Glutamatergic neuron (in vitro differentiated cells): ENCODE data around the gene PLXDC1. TPM values are rescaled to one million over a fixed set of nuclear protein-coding genes. Genes with fewer than 3 reads are reported as not detected.

Experiments
- DNase-seq: peaks from one replicate; pipeline ENCODE4 v3.0.0; 2022
- H3K27ac Mint-ChIP-seq: one replicate; pipeline ENCODE4 v1.8.0; 2020; ENCODE audit warnings: mild to moderate bottlenecking, mixed read lengths, inconsistent platforms; ENCODE audit not compliant: unreplicated experiment
- H3K27me3 Mint-ChIP-seq: one replicate; pipeline ENCODE4 v1.8.0; 2020; ENCODE audit warnings: mild to moderate bottlenecking, moderate library complexity, mixed read lengths, inconsistent platforms; ENCODE audit not compliant: unreplicated experiment
- H3K36me3 Mint-ChIP-seq: one replicate; pipeline ENCODE4 v1.8.0; 2020; ENCODE audit warnings: mild to moderate bottlenecking, mixed read lengths, inconsistent platforms; ENCODE audit not compliant: unreplicated experiment
- H3K4me1 Mint-ChIP-seq: one replicate; pipeline ENCODE4 v1.8.0; 2020; ENCODE audit warnings: mild to moderate bottlenecking, low read depth, mixed read lengths, inconsistent platforms; ENCODE audit not compliant: unreplicated experiment
- H3K4me3 Mint-ChIP-seq: one replicate; pipeline ENCODE4 v1.8.0; 2020; ENCODE audit warnings: mild to moderate bottlenecking, mixed read lengths, inconsistent platforms; ENCODE audit not compliant: unreplicated experiment
- H3K9me3 Mint-ChIP-seq: one replicate; pipeline ENCODE4 v1.8.0; 2020; ENCODE audit warnings: mild to moderate bottlenecking, moderate library complexity, mixed read lengths, inconsistent platforms; ENCODE audit not compliant: unreplicated experiment
- CTCF ChIP-seq: fragments of 200-600 bp; sonication (generic); IDR thresholded peaks from one replicate; pipeline ENCODE4 v1.5.0; 2021; ENCODE audit not compliant: partially characterized antibody, unreplicated experiment
- total RNA-seq: library from RNA; stranded (reverse); fragmentation: NEBNext Ultra II Directional; extraction: Animal tissue kit (Norgen Biotek cat#: 25700); gene quantifications from one replicate; pipeline ENCODE4 v1.2.1, GENCODE V29; 2021; ENCODE audit not compliant: unreplicated experiment

Gene PLXDC1
- total RNA-seq, 1 donor from 2014 or later, result not detected

GRCh38 chr17:39094607-39095308 is 56.7 kb downstream of the PLXDC1 start:
- Mint-ChIP-seq H3K27ac (no peak overlapping the region), H3K9me3 (peaks cover 4% of the 10 kb centered on the region), H3K4me3 (no peak overlapping the region)

GRCh38 chr17:39092692-39093230 is 58.7 kb downstream of the PLXDC1 start:
- Mint-ChIP-seq H3K27ac (no peak overlapping the region), H3K4me3 (no peak overlapping the region), H3K27me3 (no peaks in the 10 kb centered on the region), H3K9me3 (peaks cover 2% of the 10 kb centered on the region), H3K36me3 (no peaks in the 10 kb centered on the region), H3K4me1 (peaks cover 9% of the 10 kb centered on the region)
- no peak for DNase-seq
- no peak for TF ChIP-seq CTCF

More at GRCh38 chr17:39094607-39095308, 56.7 kb downstream of the PLXDC1 start:
- no peak for DNase-seq
- no peaks in the 10 kb centered on the region for H3K27me3 Mint-ChIP-seq
- TF ChIP-seq CTCF, result no peak
- peaks cover 9% of the 10 kb centered on the region for H3K4me1 Mint-ChIP-seq
- no peaks in the 10 kb centered on the region for H3K36me3 Mint-ChIP-seq

- Mint-ChIP-seq H3K27ac (no peak overlapping the region), H3K36me3 (no peaks in the 10 kb centered on the region), H3K4me3 (no peak overlapping the region), H3K4me1 (peaks cover 5% of the 10 kb centered on the region), H3K9me3 (peaks cover 2% of the 10 kb centered on the region), H3K27me3 (no peaks in the 10 kb centered on the region)
- no peak for DNase-seq
- no peak for TF ChIP-seq CTCF
These were observed 60.4 kb downstream of the PLXDC1 start for GRCh38 chr17:39090908-39091665.

DNA sequence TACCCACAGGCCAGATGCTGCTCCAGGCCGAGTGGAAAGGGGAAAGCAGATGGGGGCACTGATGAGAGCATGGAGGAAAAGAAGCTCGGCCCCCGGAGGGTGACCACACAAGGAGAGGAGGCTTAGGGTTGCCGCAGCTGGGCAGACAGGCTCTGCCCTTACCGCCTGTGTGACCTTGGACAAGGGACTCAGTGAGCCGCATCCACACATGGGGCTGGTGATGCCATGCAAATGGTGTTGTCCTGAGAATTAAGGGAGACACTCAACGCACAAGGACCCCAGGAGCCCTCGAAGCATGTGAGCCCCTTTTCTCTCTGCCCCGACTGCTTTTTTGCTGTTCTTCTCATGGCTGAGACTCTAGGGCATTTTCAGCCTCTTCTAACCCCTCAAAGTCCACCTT is 61.0 kb downstream of the PLXDC1 start:
- no peaks in the 10 kb centered on the region for H3K27me3 Mint-ChIP-seq
- peaks cover 2% of the 10 kb centered on the region for H3K9me3 Mint-ChIP-seq
- H3K27ac Mint-ChIP-seq, result no peak overlapping the region
- TF ChIP-seq CTCF, result no peak
- no peak overlapping the region for H3K4me3 Mint-ChIP-seq
- DNase-seq, result no peak
- no peaks in the 10 kb centered on the region for H3K36me3 Mint-ChIP-seq
- H3K4me1 Mint-ChIP-seq, result peaks cover 5% of the 10 kb centered on the region

GRCh38 chr17:39084558-39084957 is 66.9 kb downstream of the PLXDC1 start:
- Mint-ChIP-seq H3K36me3 (no peaks in the 10 kb centered on the region), H3K27ac (peak overlapping the region; percentile 40), H3K4me1 (peaks cover 17% of the 10 kb centered on the region), H3K27me3 (peaks cover 5% of the 10 kb centered on the region), H3K9me3 (no peaks in the 10 kb centered on the region), H3K4me3 (peak overlapping the region; percentile 8)
- DNase-seq, result peak; percentile 40
- no peak for TF ChIP-seq CTCF
